NCI-H146 treated with DMSO at 0.1 percent for 48 hours (cell line): ENCODE data around the gene HPS1.

ENCODE experiments used
- DNase-seq: peaks from one replicate; lab custom pipeline; 2025; ENCODE audit not compliant: unreplicated experiment; lab: John Stamatoyannopoulos, UW

The HPS1 gene

DNA sequence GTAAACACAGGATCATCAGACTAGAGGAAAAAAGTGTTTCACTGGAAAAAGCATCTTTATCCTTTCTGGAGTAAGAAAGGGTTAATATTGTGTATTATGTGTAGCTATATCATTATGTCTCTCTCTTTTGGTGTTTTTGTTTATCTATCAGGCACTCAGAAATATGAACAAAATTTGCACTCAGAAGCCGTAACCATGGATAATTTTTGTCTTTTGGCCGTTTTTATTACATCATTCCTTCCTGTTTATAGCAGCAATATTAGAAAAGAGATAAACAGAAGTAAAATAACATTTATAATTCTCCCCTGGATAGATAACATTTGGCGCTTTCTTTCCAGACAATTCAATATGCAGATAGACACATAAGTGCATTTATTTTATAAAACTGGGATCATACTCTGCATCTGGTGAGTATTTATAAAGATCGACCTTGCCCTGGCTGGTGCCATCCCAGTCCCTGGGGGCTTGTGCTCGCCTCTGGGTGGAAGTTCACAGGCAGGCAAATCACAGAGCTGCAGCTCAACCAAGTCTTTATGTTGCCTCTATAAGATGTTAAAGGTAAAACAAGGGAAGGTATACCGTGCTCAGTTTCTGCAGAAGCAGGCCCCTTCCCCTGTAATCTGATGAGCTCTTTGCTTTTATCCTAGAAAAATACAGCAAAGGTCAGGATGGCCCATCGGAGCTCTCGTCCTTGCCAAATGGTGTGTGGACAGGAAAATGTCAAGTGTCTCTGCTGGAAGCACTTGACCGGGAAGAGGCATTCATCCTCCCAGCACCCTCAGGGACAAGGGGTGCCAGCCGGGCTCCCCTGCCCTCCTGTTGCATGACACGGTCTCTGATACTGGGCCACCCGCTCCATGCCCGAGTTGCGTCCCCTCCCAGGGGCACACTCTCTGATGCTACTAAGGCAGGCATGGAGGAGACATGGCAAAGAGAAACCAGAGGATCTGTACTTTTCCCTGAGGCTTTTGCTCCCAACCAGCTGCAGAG, 75.6 kb downstream of the HPS1 start:
- DNase-seq, result no peak

DNA sequence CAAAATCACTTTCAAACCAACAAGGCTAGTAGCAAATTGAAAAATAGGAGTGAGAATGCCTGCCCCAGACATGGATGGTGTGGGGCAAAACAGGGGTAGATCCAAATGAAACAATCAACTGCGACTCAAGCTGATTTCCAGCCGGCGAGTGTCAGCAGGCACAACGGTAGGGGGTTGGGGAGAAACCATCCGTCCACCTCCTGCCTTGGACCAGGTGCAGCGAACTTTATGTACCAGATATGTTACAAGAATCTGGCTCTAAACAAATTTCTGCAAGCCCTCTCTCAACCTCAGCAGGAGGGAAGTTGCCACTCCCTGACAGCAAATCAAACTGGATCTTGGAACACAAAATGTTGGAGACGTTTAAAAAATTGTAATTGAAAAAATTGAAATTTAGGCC, 76.9 kb downstream of the HPS1 start:
- no peak for DNase-seq

DNA sequence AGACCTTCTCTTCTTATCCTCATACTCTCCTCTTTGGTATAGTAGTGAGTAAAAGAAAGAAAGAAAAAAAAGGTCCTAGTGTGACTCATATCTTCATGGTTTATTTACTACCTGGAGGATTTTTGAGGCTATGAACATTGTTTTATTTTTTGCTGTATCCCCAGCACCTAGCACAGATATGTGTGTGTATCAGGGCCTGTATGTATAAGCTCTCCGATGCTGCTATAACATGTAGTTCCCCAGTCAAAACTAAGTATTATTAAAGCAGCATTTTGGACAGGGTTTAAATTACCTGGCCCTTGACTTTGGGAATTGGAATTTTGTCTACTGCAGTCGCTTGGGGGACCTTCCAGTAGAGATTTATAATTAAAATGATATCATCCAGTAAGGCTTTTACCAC, 78.1 kb downstream of the HPS1 start:
- DNase-seq, result no peak

DNA sequence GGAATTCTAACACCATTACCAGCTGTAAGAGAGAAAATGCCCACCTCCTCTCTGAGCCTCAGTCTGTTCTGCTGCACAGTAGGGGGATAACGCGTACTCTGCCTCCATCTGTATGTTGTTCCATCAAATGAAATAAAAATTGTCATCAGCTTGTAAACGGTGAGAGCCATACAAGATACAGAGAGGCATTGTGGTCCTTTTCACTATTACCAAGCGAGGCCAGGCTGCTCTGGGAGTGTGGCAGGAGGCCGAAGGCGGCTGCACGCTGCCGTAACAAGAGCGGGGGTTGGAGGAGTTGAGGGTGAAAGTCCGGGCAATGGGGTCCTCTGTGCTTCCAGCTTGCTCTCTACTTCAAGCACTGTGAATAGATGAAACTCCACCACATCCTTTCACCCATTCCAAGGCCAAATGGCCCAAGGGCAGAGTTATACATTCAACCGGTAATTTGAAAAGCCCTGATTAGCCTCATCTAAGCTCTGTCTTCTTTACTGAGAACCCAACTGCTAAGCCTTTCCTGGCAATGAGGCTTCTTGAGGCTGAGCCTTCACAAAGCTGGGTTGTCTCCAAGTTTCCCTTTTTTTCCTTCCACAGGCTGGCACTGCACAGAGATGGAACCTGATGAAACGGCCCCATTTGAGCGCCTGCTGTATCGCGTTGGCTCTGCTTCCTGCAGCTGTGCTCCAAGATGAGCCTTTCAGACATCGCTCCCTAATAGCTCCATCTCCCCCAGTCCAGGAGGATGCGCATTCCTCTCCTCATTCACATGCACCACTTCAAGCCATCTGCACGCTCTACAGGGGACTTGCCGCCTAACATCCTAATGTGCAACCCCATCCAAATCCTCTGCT, 78.9 kb downstream of the HPS1 start:
- no peak for DNase-seq
